ENCODE results near the gene SMC6.
A peak's percentile ranks its signal among the peaks of the same experiment; 100 is the strongest.

Gene SMC6

DNA sequence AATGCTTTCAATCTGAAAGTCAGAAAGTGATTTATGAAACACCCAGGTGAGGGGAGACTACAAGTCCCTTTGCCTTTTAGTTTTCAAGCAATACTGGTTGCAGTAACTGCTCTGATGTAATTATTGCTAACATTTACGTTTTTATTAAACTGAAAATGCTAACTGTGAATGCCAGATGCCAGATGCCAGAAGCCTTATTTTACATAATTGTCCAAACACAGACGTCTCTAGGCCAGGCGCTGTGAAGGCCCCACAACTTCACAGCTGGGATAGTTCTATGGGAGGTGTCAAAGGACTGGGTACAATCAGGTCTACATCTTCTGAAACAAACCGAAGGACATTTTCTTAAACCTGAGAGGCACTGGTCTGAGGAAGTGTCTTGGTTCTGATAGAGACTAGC lies 35.2 kb upstream of the SMC6 start:
- H3K4me1 Mint-ChIP-seq = no peaks in the 10 kb centered on the region
- H3K36me3 Mint-ChIP-seq (ENCODE audit: low read depth) = peaks cover 3% of the 10 kb centered on the region
- H3K27ac Mint-ChIP-seq = no peak overlapping the region
- peaks cover 4% of the 10 kb centered on the region for H3K9me3 Mint-ChIP-seq
- H3K27me3 Mint-ChIP-seq = peaks cover 18% of the 10 kb centered on the region
- no peak overlapping the region for H3K4me3 Mint-ChIP-seq
- DNase-seq (no peak), ATAC-seq (no peak)

DNA sequence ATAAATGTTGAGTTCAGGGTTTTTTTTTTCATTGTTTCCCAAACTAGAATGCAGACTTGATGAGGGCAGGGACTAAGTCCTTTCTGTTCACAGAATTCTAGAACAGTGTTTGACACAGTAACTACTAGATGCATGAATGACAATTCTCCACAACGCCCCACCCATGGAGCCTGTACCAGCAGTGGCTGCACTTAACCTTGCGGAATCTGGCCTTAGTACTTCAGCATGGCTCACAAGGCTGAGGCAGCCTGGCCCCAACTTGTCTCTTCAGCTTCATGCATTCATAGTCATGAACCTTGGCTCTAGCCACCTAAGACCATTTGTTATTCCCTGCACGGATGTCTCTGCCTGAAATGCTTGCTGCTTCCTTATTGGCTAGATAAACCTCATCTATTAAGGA lies 33.1 kb upstream of the SMC6 start:
- ATAC-seq (no peak), DNase-seq (no peak)
- Mint-ChIP-seq H3K4me1 (no peaks in the 10 kb centered on the region), H3K36me3 (ENCODE audit: low read depth) (peaks cover 20% of the 10 kb centered on the region), H3K27ac (no peak overlapping the region), H3K27me3 (peaks cover 11% of the 10 kb centered on the region), H3K4me3 (no peak overlapping the region), H3K9me3 (peaks cover 16% of the 10 kb centered on the region)

DNA sequence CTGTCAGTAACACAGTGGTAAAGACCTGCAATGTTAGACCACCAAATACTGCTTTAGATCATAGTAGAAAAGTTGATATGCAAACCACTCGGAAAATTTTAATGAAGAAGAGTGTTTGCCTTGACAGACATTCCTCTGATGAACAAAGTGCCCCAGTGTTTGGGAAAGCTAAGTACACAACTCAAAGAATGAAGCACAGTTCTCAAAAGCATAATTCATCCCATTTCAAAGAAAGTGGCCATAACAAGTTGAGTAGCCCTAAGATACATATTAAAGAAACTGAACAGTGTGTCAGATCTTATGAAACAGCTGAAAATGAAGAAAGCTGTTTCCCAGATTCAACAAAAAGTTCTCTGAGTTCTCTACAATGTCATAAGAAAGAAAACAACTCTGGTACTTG lies 27.9 kb upstream of the SMC6 start:
- Mint-ChIP-seq H3K36me3 (ENCODE audit: low read depth) (peaks cover 44% of the 10 kb centered on the region), H3K27me3 (no peaks in the 10 kb centered on the region), H3K9me3 (peaks cover 16% of the 10 kb centered on the region), H3K27ac (no peak overlapping the region), H3K4me1 (no peaks in the 10 kb centered on the region), H3K4me3 (no peak overlapping the region)
- ATAC-seq (no peak), DNase-seq (no peak)

DNA sequence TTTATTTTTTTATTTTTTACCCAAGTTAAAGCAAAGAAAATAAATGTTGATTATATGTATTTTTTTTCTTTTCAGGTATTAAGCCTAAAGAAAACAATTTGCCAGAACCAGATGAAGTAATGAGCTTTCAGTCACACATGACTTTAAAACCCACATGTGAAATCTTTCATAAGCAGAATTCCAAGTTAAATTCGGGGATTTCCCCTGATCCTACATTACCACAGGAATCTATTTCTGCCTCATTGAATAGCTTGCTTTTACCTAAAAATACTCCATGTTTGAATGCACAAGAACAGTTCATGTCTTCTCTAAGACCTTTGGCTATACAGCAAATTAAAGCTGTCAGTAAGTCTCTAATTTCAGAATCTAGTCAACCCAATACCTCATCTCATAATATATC lies 26.9 kb upstream of the SMC6 start:
- H3K4me1 Mint-ChIP-seq = no peaks in the 10 kb centered on the region
- peaks cover 16% of the 10 kb centered on the region for H3K9me3 Mint-ChIP-seq
- H3K27me3 Mint-ChIP-seq = no peaks in the 10 kb centered on the region
- ATAC-seq (no peak), DNase-seq (no peak)
- peaks cover 49% of the 10 kb centered on the region for H3K36me3 Mint-ChIP-seq (ENCODE audit: low read depth)
- no peak overlapping the region for H3K27ac Mint-ChIP-seq
- no peak overlapping the region for H3K4me3 Mint-ChIP-seq

DNA sequence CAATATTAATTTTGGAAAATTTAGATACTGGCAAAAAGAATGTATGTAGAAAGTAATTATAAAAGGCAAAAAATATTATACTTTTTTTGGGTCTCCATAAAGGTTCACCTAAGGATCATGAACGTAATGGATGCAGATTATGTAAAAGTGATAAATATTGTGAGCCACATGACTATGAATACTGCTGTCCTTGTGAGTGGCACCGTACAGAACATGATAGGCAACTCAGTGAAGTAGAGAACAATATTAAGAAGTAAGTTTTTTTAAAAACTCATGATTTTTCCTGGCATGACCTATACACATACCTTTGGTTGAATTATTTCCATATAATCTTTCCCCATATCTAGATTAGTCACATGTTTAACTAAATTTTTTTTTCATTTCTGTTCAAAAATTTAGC lies 18.9 kb upstream of the SMC6 start:
- H3K4me1 Mint-ChIP-seq = no peaks in the 10 kb centered on the region
- no peaks in the 10 kb centered on the region for H3K27me3 Mint-ChIP-seq
- DNase-seq = no peak
- peaks cover 31% of the 10 kb centered on the region for H3K36me3 Mint-ChIP-seq (ENCODE audit: low read depth)
- no peak overlapping the region for H3K27ac Mint-ChIP-seq
- no peak for ATAC-seq
- H3K4me3 Mint-ChIP-seq = no peak overlapping the region
- no peaks in the 10 kb centered on the region for H3K9me3 Mint-ChIP-seq

DNA sequence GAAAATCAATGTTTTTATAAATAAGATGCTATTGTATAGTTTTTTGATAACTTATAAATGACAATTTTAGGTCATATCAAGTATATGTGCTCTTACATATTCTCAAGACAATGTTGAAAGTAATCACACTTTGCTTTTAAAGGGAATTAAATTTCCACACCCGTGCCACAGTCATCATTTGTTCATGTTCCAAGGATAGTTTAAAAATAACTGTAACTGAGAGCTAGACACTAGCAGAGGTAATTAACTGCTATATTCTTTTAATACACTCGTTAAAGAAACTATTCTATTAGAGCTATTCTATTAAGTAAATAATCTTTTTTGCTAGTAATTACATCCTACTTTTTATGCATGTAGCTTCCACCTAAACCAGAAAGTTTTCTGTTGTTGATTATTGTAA lies 18.3 kb upstream of the SMC6 start:
- no peak for ATAC-seq
- Mint-ChIP-seq H3K4me3 (no peak overlapping the region), H3K27ac (no peak overlapping the region), H3K9me3 (no peaks in the 10 kb centered on the region), H3K27me3 (no peaks in the 10 kb centered on the region), H3K36me3 (ENCODE audit: low read depth) (peaks cover 32% of the 10 kb centered on the region), H3K4me1 (no peaks in the 10 kb centered on the region)
- no peak for DNase-seq

DNA sequence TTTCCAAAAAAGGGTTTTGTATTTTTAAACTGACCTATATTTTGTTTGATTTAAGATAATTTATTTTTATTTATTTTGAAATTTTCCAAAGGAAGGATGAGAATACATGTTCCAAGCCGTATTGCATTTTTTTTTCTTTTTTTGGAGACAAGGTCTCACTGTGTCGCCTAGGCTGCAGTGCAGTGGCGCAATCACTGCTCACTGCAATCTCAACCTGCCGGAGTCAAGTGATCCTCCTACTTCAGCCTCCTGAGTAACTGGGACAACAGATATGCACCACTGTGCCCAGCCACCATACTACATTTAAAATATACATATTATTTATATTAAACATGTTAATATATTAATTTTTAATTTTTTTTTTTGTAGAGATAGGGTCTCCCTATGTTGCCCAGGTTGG lies 15.3 kb upstream of the SMC6 start:
- no peaks in the 10 kb centered on the region for H3K4me1 Mint-ChIP-seq
- H3K4me3 Mint-ChIP-seq = no peak overlapping the region
- H3K27ac Mint-ChIP-seq = no peak overlapping the region
- no peak for DNase-seq
- no peaks in the 10 kb centered on the region for H3K9me3 Mint-ChIP-seq
- ATAC-seq = no peak
- H3K36me3 Mint-ChIP-seq (ENCODE audit: low read depth) = peaks cover 24% of the 10 kb centered on the region
- H3K27me3 Mint-ChIP-seq = no peaks in the 10 kb centered on the region

DNA sequence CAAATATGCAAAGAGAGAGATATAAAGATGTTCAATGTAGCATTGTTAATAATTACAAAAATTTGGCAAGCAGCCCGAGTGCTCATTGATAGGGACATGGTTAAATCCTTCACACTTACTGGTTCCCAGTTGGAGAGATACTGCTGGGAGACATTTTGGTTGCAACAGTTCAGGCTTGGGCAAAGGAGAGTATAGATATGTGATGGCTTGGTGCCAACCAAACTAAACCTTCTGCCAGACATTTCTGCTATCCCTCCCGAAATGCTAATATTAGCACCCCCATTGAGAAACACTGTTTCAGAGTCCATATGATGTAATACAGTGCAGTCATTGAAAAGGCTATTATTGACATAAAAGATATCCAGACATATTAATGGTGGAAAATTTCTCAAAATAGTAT lies 11.8 kb upstream of the SMC6 start:
- no peak overlapping the region for H3K27ac Mint-ChIP-seq
- H3K36me3 Mint-ChIP-seq (ENCODE audit: low read depth) = peaks cover 37% of the 10 kb centered on the region
- no peak for ATAC-seq
- DNase-seq = no peak
- no peak overlapping the region for H3K4me3 Mint-ChIP-seq
- no peaks in the 10 kb centered on the region for H3K27me3 Mint-ChIP-seq
- H3K9me3 Mint-ChIP-seq = no peaks in the 10 kb centered on the region
- no peaks in the 10 kb centered on the region for H3K4me1 Mint-ChIP-seq

DNA sequence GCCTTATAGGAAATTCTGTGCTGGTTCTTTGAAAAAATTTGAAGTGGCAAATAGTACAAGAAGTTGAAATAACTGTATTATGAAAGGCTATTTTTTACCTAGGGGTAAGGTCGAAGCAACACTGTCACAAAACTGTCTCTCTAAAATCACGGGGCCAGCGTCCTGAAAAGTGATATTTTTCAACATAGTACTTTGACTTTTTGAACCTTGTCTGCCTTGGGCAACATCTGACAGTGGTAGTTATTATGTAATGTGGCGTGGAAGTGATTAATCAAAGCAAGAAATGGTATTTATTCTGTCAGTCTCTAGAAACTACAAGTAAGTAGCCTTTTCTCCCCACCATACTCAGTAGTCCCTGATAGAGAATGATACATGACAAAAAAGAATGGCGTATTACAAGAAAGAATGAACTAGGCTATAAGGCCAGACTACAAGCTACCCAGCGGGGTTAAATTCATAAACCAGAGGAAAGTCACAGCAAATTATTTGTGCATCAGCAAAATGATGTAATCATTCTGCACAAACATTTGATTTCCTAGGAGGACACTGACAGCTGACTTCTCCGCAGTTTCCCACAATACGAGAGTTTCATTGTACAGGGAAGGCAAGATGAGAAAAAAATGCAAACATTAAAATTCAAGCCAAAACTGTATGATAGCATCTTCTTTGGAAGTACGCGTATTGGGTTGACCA lies 10.2 kb upstream of the SMC6 start:
- ATAC-seq (no peak), DNase-seq (no peak)
- Mint-ChIP-seq H3K4me1 (no peaks in the 10 kb centered on the region), H3K36me3 (ENCODE audit: low read depth) (peaks cover 37% of the 10 kb centered on the region), H3K27ac (no peak overlapping the region), H3K9me3 (no peaks in the 10 kb centered on the region), H3K4me3 (no peak overlapping the region), H3K27me3 (no peaks in the 10 kb centered on the region)

DNA sequence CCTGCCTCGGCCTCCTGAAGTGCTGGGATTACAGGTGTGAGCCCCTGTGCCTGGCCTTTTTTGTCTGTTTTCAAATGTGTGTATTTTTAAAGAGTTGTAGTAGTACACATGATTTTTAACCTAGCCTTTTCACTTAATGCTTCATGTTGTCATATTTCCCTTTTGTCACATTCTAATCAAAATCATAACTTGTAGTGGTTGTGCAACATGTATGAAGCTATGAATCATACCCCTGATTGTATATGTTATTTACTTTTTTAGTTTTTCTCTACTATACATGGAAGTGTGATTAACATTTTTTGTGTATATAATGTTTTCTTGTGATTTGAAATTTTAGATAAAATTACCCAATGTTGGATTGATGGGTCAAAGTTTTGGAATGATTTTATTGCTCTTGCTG lies 8.8 kb upstream of the SMC6 start:
- no peaks in the 10 kb centered on the region for H3K27me3 Mint-ChIP-seq
- ATAC-seq (no peak), DNase-seq (no peak)
- H3K27ac Mint-ChIP-seq = no peak overlapping the region
- H3K36me3 Mint-ChIP-seq (ENCODE audit: low read depth) = peaks cover 30% of the 10 kb centered on the region
- no peaks in the 10 kb centered on the region for H3K9me3 Mint-ChIP-seq
- H3K4me1 Mint-ChIP-seq = peaks cover 6% of the 10 kb centered on the region
- no peak overlapping the region for H3K4me3 Mint-ChIP-seq

DNA sequence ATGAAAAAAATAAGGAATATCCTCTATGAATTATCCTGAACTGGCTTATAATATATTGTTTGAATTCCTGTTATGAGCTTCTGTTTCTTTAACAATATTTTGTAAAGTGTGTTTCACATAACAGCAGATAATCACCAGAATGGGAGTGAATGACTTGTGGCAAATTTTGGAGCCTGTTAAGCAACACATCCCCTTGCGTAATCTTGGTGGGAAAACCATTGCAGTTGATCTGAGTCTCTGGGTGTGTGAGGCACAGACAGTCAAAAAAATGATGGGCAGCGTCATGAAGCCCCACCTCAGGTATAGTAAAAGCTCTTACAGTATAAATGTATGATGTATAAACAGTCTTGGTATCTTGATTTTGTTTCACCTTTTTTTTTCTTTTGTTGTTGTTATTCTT lies 6.2 kb upstream of the SMC6 start:
- H3K27me3 Mint-ChIP-seq = no peaks in the 10 kb centered on the region
- H3K9me3 Mint-ChIP-seq = no peaks in the 10 kb centered on the region
- DNase-seq = no peak
- no peak for ATAC-seq
- no peak overlapping the region for H3K4me3 Mint-ChIP-seq
- H3K27ac Mint-ChIP-seq = no peak overlapping the region
- H3K36me3 Mint-ChIP-seq (ENCODE audit: low read depth) = peaks cover 31% of the 10 kb centered on the region
- peaks cover 17% of the 10 kb centered on the region for H3K4me1 Mint-ChIP-seq

DNA sequence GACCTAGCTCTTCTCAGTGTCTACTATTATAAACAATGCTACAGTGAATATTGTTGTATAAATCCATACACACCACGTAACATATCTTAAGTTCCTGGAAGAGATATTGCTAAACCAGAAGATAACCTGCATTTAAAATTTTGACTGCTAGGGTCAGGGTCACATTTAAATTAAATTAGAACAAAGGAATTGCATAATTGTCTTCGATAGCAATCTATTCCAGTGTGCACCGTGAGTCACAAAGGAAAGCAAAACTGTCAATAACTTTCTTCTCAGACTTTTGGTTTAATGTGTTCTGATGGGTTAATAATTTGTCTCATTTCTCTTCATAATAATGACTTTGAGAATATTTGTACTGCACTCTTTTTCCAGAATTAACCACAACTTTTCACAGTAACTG lies 4.5 kb upstream of the SMC6 start:
- no peak overlapping the region for H3K4me3 Mint-ChIP-seq

DNA sequence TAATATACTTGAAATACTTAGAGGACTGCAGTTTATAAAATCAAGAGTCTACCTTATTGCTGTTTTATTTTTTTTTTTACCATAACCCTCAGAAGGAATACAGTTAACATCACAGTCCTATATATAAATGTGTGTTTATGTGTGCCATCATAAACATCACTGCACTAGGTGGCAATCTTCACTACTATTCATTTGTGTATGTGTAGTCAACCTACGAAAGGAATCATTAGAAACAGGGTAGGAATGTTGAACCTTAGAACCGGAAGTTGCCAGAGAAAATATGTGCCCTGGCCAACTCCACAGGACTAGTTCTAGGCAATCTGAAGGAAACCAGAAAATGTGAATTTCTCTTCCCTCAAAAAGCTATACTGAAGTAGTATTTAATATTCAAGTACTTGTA lies 3.7 kb upstream of the SMC6 start:
- H3K9me3 Mint-ChIP-seq = no peaks in the 10 kb centered on the region
- H3K36me3 Mint-ChIP-seq (ENCODE audit: low read depth) = peaks cover 14% of the 10 kb centered on the region
- ATAC-seq (no peak), DNase-seq (no peak)
- peaks cover 24% of the 10 kb centered on the region for H3K4me1 Mint-ChIP-seq
- H3K4me3 Mint-ChIP-seq = no peak overlapping the region
- H3K27me3 Mint-ChIP-seq = no peaks in the 10 kb centered on the region
- H3K27ac Mint-ChIP-seq = no peak overlapping the region

More for the DNA sequence above, 4.5 kb upstream of the SMC6 start:
- no peak for ATAC-seq
- Mint-ChIP-seq H3K9me3 (no peaks in the 10 kb centered on the region), H3K27me3 (no peaks in the 10 kb centered on the region), H3K36me3 (ENCODE audit: low read depth) (peaks cover 19% of the 10 kb centered on the region), H3K4me1 (peaks cover 17% of the 10 kb centered on the region), H3K27ac (no peak overlapping the region)
- DNase-seq = no peak

DNA sequence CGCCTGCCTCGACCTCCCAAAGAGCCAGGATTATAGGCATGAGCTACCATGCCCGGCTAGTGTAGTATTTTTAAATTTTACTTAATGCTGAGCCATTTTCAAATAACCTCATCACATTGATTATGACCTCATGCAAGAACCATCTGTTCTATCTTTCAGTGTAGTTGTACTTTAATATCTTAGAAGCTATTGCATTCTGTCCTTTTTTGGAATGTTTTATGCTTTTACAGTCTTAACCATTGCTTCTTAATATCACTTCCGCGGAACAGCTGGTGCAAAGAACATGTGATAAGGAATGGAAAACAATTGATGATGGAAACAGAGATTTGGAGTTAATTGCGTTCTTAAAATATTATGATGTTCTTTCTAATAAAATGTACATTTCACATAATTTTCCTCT lies 3.1 kb upstream of the SMC6 start:
- H3K27ac Mint-ChIP-seq = no peak overlapping the region
- H3K27me3 Mint-ChIP-seq = no peaks in the 10 kb centered on the region
- H3K36me3 Mint-ChIP-seq (ENCODE audit: low read depth) = peaks cover 13% of the 10 kb centered on the region
- no peak for DNase-seq
- no peak for ATAC-seq
- peaks cover 31% of the 10 kb centered on the region for H3K4me1 Mint-ChIP-seq
- H3K4me3 Mint-ChIP-seq = no peak overlapping the region
- H3K9me3 Mint-ChIP-seq = no peaks in the 10 kb centered on the region

DNA sequence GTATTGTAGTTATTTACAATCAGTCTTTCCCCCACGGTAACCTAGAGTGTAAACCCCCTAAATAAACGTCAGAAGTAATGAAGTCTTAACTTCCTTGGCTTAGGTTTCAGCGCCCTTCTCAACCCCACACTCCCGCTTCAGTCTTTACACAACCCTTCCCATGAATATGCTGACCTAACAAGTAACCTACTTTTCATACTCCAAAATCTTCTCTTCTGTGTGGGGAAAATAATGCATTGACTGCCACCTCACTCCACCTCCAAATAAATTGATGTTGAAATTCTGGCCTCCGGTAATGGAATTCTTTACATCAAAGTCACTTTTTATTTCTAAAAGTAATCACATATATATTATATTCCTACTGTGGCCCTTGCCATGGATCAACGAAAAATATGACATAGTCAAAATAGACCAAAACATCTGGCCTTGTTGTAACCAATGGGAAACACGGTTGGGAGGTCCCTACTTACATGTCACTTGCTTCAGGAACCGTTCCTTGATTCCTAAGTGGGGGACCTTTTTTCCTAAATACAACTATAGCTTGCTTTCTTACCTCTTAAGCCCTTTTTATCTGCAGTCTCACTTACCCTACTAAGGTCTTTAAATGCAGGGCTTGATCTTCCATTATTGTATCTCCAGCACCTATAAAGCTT lies 1.3 kb upstream of the SMC6 start:
- peak overlapping the region; percentile 84 for H3K27ac Mint-ChIP-seq
- no peak for DNase-seq
- no peaks in the 10 kb centered on the region for H3K9me3 Mint-ChIP-seq

More for the DNA sequence above, 1.3 kb upstream of the SMC6 start:
- peaks cover 42% of the 10 kb centered on the region for H3K4me1 Mint-ChIP-seq
- H3K4me3 Mint-ChIP-seq = peak overlapping the region; percentile 87
- no peaks in the 10 kb centered on the region for H3K27me3 Mint-ChIP-seq
- ATAC-seq = no peak
- H3K36me3 Mint-ChIP-seq (ENCODE audit: low read depth) = peaks cover 5% of the 10 kb centered on the region
